ENCODE results near the gene USF2.

The USF2 gene

GRCh38 chr19:35320065-35320713, 51.4 kb downstream of the USF2 start:
- DNase-seq (ENCODE audit: low read depth, low spot score), result no peak

GRCh38 chr19:35321291-35321690, 52.5 kb downstream of the USF2 start:
- no peak for DNase-seq (ENCODE audit: low read depth, low spot score)

- no peak for DNase-seq (ENCODE audit: low read depth, low spot score)
Observed at GRCh38 chr19:35322014-35322413, 53.3 kb downstream of the USF2 start.

GRCh38 chr19:35327642-35328041, 58.9 kb downstream of the USF2 start:
- no peak for DNase-seq (ENCODE audit: low read depth, low spot score)

GRCh38 chr19:35328851-35329285, 60.1 kb downstream of the USF2 start, which contains the start of gene CD22:
Gene CD22 (plus strand): TSS chr19:35329187. CDS start chr19:35332041, 2,854 bp downstream.
- DNase-seq (ENCODE audit: low read depth, low spot score), result no peak

GRCh38 chr19:35329323-35329722, 60.6 kb downstream of the USF2 start:
- no peak for DNase-seq (ENCODE audit: low read depth, low spot score)
